IMR-90 (cell line): Measurements from ENCODE around the gene OR5H15. TPM values are rescaled to one million over a fixed set of nuclear protein-coding genes. Genes with fewer than 3 reads are reported as not detected.

ENCODE experiments used
- ATAC-seq: fragments of 200-7000 bp; cut with Tn5 transposase; 2 replicates; pipeline ENCODE4 v1.9.1; 2020; ENCODE audit warnings: low read depth, mild to moderate bottlenecking, moderate library complexity
- BruUV-seq: library from RNA; stranded (reverse); fragments of 400-500 nt; replicated peaks from 2 replicates; lab custom pipeline; 2021; lab: Mats Ljungman, UMichigan
- CTCF ChIA-PET: fragments of 300-600 bp; formaldehyde crosslinking; extraction: SDS; loops from one replicate; lab custom pipeline; 2021; ENCODE audit warnings: antibody characterized with exemption; lab: Yijun Ruan, JAX
- POLR2A ChIA-PET: fragments of 300-600 bp; sonication (Branson Sonifier 250); formaldehyde crosslinking; loops from one replicate; lab custom pipeline; 2022; ENCODE audit warnings: antibody characterized with exemption; ENCODE audit not compliant: unreplicated experiment; lab: Charles Lee
- DNase-seq: peaks from one replicate; pipeline ENCODE4 v3.0.0; 2013
- H2AFZ ChIP-seq: replicated peaks from 2 replicates; pipeline ENCODE3; 2013; ENCODE audit warnings: low read length, mild to moderate bottlenecking; ENCODE audit not compliant: poor library complexity
- H2AK5ac ChIP-seq: 2 replicates; pipeline ENCODE4 v1.6.1; 2013; ENCODE audit warnings: low read depth, low read length, inconsistent platforms
- H2AK9ac ChIP-seq: replicated peaks from 2 replicates; pipeline ENCODE3; 2013; ENCODE audit warnings: mild to moderate bottlenecking, low read depth, low read length, moderate library complexity; ENCODE audit not compliant: poor library complexity
- H2BK120ac ChIP-seq: 2 replicates; pipeline ENCODE4 v1.6.1; 2013; ENCODE audit warnings: low read depth, low read length, inconsistent platforms
- H2BK15ac ChIP-seq: 3 replicates; pipeline ENCODE4 v1.6.1; 2013; ENCODE audit warnings: low read depth, low read length, inconsistent platforms
- H2BK20ac ChIP-seq: 2 replicates; pipeline ENCODE4 v1.6.1; 2013; ENCODE audit warnings: low read depth, mild to moderate bottlenecking, inconsistent platforms, low read length, moderate library complexity
- H2BK5ac ChIP-seq: 2 replicates; pipeline ENCODE4 v1.6.1; 2013; ENCODE audit warnings: mild to moderate bottlenecking, low read depth, low read length, inconsistent platforms; ENCODE audit not compliant: poor library complexity, severe bottlenecking
- H3K14ac ChIP-seq: replicated peaks from 2 replicates; pipeline ENCODE4 v1.6.1; 2013; ENCODE audit warnings: low read depth, low read length, inconsistent platforms
- H3K18ac ChIP-seq: 2 replicates; pipeline ENCODE4 v1.6.1; 2013; ENCODE audit warnings: low read depth, low read length, control low read depth
- H3K23ac ChIP-seq: 2 replicates; pipeline ENCODE4 v1.6.1; 2013; ENCODE audit warnings: low read depth, low read length, inconsistent platforms
- H3K27ac ChIP-seq: 2 replicates; pipeline ENCODE4 v1.5.1; 2013; ENCODE audit warnings: mild to moderate bottlenecking, control low read depth, low read length; ENCODE audit not compliant: insufficient read depth
- H3K27me3 ChIP-seq: 2 replicates; pipeline ENCODE4 v1.6.1; 2013; ENCODE audit warnings: low read length; ENCODE audit not compliant: control insufficient read depth, insufficient read depth
- H3K36me3 ChIP-seq: 2 replicates; pipeline ENCODE4 v1.6.1; 2013; ENCODE audit warnings: low read length, mixed read lengths; ENCODE audit not compliant: control insufficient read depth, insufficient read depth
- H3K4ac ChIP-seq: 2 replicates; pipeline ENCODE4 v1.6.1; 2013; ENCODE audit warnings: low read depth, low read length, inconsistent platforms
- H3K4me1 ChIP-seq: 2 replicates; pipeline ENCODE4 v1.6.1; 2013; ENCODE audit warnings: low read length, mixed read lengths; ENCODE audit not compliant: control insufficient read depth, insufficient read depth
- H3K4me2 ChIP-seq: 2 replicates; pipeline ENCODE4 v1.6.1; 2013; ENCODE audit warnings: low read depth, mild to moderate bottlenecking, control low read depth, low read length, moderate library complexity
- H3K4me3 ChIP-seq: 2 replicates; pipeline ENCODE4 v1.5.1; 2013; ENCODE audit warnings: low read depth, mild to moderate bottlenecking, control low read depth, low read length, moderate library complexity; ENCODE audit not compliant: insufficient read depth
- H3K56ac ChIP-seq: 2 replicates; pipeline ENCODE4 v1.6.1; 2013; ENCODE audit warnings: low read length, inconsistent platforms; ENCODE audit not compliant: insufficient read depth; ENCODE audit errors: extremely low read depth
- H3K79me1 ChIP-seq, 2 experiments: 2 replicates each; pipeline ENCODE4 v1.6.1; 2013; ENCODE audit warnings: low read length in 2 of 2, inconsistent platforms in 1 of 2, low read depth in 1 of 2
- H3K9ac ChIP-seq: 2 replicates; pipeline ENCODE4 v1.6.1; 2013; ENCODE audit warnings: low read depth, low read length, control low read depth
- H3K9me1 ChIP-seq: 2 replicates; pipeline ENCODE4 v1.6.1; 2013; ENCODE audit warnings: low read length, inconsistent platforms; ENCODE audit not compliant: insufficient read depth
- H3K9me3 ChIP-seq: 2 replicates; pipeline ENCODE4 v1.6.1; 2013; ENCODE audit warnings: low read length; ENCODE audit not compliant: control insufficient read depth, insufficient read depth
- H4K20me1 ChIP-seq: 2 replicates; pipeline ENCODE4 v1.6.1; 2013; ENCODE audit warnings: low read length, inconsistent platforms; ENCODE audit not compliant: insufficient read depth
- H4K5ac ChIP-seq: 2 replicates; pipeline ENCODE4 v1.6.1; 2013; ENCODE audit warnings: mild to moderate bottlenecking, low read depth, low read length, control low read depth
- H4K8ac ChIP-seq, 2 experiments: 2 replicates each; pipeline ENCODE4 v1.6.1; 2013; ENCODE audit warnings: low read depth in 2 of 2, low read length in 2 of 2, control low read depth in 1 of 2, inconsistent platforms in 1 of 2
- H4K91ac ChIP-seq: 2 replicates; pipeline ENCODE4 v1.6.1; 2013; ENCODE audit warnings: low read depth, low read length, inconsistent platforms; ENCODE audit not compliant: insufficient read depth
- BHLHE40 ChIP-seq: fragments of 150-350 bp; IDR thresholded peaks from 2 replicates; pipeline ENCODE4 v1.6.1; 2016; ENCODE audit warnings: mild to moderate bottlenecking, low read depth, low read length
- CEBPB ChIP-seq: IDR thresholded peaks from 2 replicates; pipeline ENCODE4 v1.6.1; 2012; ENCODE audit warnings: low read depth, low read length, improper control_type of control experiment
- FOS ChIP-seq: fragments of 150-350 bp; IDR thresholded peaks from 2 replicates; pipeline ENCODE4 v1.6.1; 2016; ENCODE audit warnings: low read depth, low read length
- MAFK ChIP-seq: IDR thresholded peaks from 2 replicates; pipeline ENCODE4 v1.6.1; 2012; ENCODE audit warnings: low read depth, low read length, improper control_type of control experiment
- MAZ ChIP-seq: IDR thresholded peaks from 2 replicates; pipeline ENCODE4 v1.6.1; 2012; ENCODE audit warnings: low read depth, mild to moderate bottlenecking, low read length, improper control_type of control experiment, moderate library complexity, borderline replicate concordance
- MXI1 ChIP-seq: IDR thresholded peaks from 2 replicates; pipeline ENCODE4 v1.6.1; 2012; ENCODE audit warnings: low read depth, mild to moderate bottlenecking, low read length, moderate library complexity, borderline replicate concordance
- POLR2A ChIP-seq: IDR thresholded peaks from 2 replicates; pipeline ENCODE4 v1.6.1; 2012; ENCODE audit warnings: mild to moderate bottlenecking, low read depth, low read length
- RAD21 ChIP-seq: IDR thresholded peaks from 2 replicates; pipeline ENCODE4 v1.6.1; 2012; ENCODE audit warnings: low read length, improper control_type of control experiment
- RCOR1 ChIP-seq: IDR thresholded peaks from 2 replicates; pipeline ENCODE4 v1.6.1; 2012; ENCODE audit warnings: mild to moderate bottlenecking, low read length, improper control_type of control experiment; ENCODE audit not compliant: insufficient replicate concordance
- RFX5 ChIP-seq: IDR thresholded peaks from 2 replicates; pipeline ENCODE4 v1.8.0; 2012; ENCODE audit warnings: low read depth, mild to moderate bottlenecking, low read length, moderate library complexity
- SMC3 ChIP-seq: fragments of 150-350 bp; IDR thresholded peaks from 2 replicates; pipeline ENCODE4 v1.6.1; 2016; ENCODE audit warnings: low read depth, mild to moderate bottlenecking, antibody characterized with exemption, low read length, moderate library complexity
- WGBS, 2 experiments: methylation state at CpG; one replicate each; pipeline versions ENCODE4 v1.1.5 to v1.1.7; 2013; ENCODE audit warnings: missing lambda C conversion rate in 2 of 2; ENCODE audit not compliant: insufficient read length in 1 of 2; ENCODE audit errors: extremely low coverage in 2 of 2; 5-methylcytosine and 5-hydroxymethylcytosine counted together
- dilution Hi-C: fragments of 300-500 bp; cut with HindIII; formaldehyde crosslinking; loops from one replicate; pipeline ENCODE4 v1.14.3; 2018; ENCODE audit warnings: low sequenced_read_pairs; ENCODE audit not compliant: unreplicated experiment
- in situ Hi-C: fragments of 300-500 bp; cut with MboI; formaldehyde crosslinking; loops from 3 replicates; pipeline ENCODE4 v1.14.3; 2019; ENCODE audit warnings: low sequenced_read_pairs, inconsistent platforms, mixed read lengths
- intact Hi-C: fragments of 100-400 bp; cut with micrococcal nuclease; formaldehyde crosslinking; loops from 2 replicates; pipeline ENCODE4 v1.10.0; 2022
- polyA plus RNA-seq, 3 experiments: library from polyadenylated mRNA; depleted of rRNA; stranded (reverse); fragments of >200 nt; gene quantifications; 2 replicates each; pipeline ENCODE4 v1.2.3, GENCODE V29; 2012; ENCODE audit warnings: low replicate concordance in 1 of 3
- total RNA-seq: library from RNA; depleted of rRNA; stranded (reverse); fragments of >200 nt; gene quantifications from 2 replicates; pipeline ENCODE4 v1.2.3, GENCODE V29; 2012
- TF ChIP-seq, protein P1 (sequence below): conservative IDR thresholded peaks from 2 replicates; pipeline ENCODE4 v1.5.1; 2012; ENCODE audit warnings: mild to moderate bottlenecking, low read depth, low read length, improper control_type of control experiment
- TF ChIP-seq, protein P2 (sequence below): fragments of 150-350 bp; IDR thresholded peaks from 2 replicates; pipeline ENCODE4 v1.6.1; 2017; ENCODE audit warnings: mild to moderate bottlenecking, antibody characterized with exemption, low read length, low read depth

The OR5H15 gene
- total and polyA plus RNA-seq, 2 of the 4 experiments (the other 2 are of a cell fraction) = not detected

DNA sequence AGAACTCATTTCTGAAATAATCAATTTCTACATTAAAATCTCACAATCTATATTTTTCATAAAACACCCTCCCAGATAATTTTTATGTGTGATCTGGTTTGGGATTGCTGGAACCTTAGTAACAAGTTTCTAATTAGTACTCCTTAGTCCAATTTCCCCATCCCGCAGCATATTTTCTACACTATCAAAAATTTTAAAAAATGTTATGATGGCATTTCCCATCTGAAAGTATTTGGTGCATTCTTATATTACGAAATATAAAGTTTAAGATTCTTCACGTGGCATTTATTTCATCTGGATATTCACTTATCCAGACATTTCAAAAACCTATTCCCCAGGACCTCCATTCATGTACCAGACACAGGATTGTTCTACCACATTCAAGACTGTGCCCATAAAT lies 17.7 kb upstream of the OR5H15 start:
- ChIA-PET POLR2A (no interaction called here), CTCF (no interaction called here)
- no peak overlapping the region for H3K4ac ChIP-seq
- H3K4me2 ChIP-seq = no peak overlapping the region
- H3K4me3 ChIP-seq = no peak overlapping the region
- DNase-seq (no peak), ATAC-seq (no peak)
- H2AK5ac ChIP-seq = no peak overlapping the region
- intact Hi-C loops (no loop called here), in situ Hi-C loops (no loop called here), dilution Hi-C loops (no loop called here)
- no peak overlapping the region for H3K23ac ChIP-seq
- H3K9ac ChIP-seq = no peak overlapping the region
- H3K9me3 ChIP-seq = no peaks in the 10 kb centered on the region
- H2AK9ac ChIP-seq = no peak overlapping the region
- no peaks in the 10 kb centered on the region for H3K27me3 ChIP-seq
- no TSS peak for BruUV-seq
- no peak overlapping the region for H3K14ac ChIP-seq
- H3K27ac ChIP-seq = no peak overlapping the region
- H2BK15ac ChIP-seq = no peak overlapping the region
- H3K36me3 ChIP-seq = no peaks in the 10 kb centered on the region
- no peak overlapping the region for H4K8ac ChIP-seq
- H3K79me1 ChIP-seq = no peaks in the 10 kb centered on the region
- no peak overlapping the region for H2BK120ac ChIP-seq
- no CpG with 5 or more reads among the region's 3 CpGs for WGBS, 2 experiments
- H2BK20ac ChIP-seq = no peak overlapping the region
- H3K56ac ChIP-seq = no peak overlapping the region
- no peaks in the 10 kb centered on the region for H3K9me1 ChIP-seq
- TF ChIP-seq CEBPB (no peak), MAFK (no peak), POLR2A (no peak), RCOR1 (no peak), MXI1 (no peak), BHLHE40 (no peak), RFX5 (no peak), RAD21 (no peak), MAZ (no peak), SMC3 (no peak), FOS (no peak)
- TF ChIP-seq, protein P1, sequence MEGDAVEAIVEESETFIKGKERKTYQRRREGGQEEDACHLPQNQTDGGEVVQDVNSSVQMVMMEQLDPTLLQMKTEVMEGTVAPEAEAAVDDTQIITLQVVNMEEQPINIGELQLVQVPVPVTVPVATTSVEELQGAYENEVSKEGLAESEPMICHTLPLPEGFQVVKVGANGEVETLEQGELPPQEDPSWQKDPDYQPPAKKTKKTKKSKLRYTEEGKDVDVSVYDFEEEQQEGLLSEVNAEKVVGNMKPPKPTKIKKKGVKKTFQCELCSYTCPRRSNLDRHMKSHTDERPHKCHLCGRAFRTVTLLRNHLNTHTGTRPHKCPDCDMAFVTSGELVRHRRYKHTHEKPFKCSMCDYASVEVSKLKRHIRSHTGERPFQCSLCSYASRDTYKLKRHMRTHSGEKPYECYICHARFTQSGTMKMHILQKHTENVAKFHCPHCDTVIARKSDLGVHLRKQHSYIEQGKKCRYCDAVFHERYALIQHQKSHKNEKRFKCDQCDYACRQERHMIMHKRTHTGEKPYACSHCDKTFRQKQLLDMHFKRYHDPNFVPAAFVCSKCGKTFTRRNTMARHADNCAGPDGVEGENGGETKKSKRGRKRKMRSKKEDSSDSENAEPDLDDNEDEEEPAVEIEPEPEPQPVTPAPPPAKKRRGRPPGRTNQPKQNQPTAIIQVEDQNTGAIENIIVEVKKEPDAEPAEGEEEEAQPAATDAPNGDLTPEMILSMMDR = no peak
- TF ChIP-seq, protein P2, sequence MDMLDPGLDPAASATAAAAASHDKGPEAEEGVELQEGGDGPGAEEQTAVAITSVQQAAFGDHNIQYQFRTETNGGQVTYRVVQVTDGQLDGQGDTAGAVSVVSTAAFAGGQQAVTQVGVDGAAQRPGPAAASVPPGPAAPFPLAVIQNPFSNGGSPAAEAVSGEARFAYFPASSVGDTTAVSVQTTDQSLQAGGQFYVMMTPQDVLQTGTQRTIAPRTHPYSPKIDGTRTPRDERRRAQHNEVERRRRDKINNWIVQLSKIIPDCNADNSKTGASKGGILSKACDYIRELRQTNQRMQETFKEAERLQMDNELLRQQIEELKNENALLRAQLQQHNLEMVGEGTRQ = no peak
- no peaks in the 10 kb centered on the region for H4K20me1 ChIP-seq
- no peak overlapping the region for H2AFZ ChIP-seq
- no peaks in the 10 kb centered on the region for H3K4me1 ChIP-seq
- H4K5ac ChIP-seq = no peak overlapping the region
- H4K91ac ChIP-seq = no peak overlapping the region
- H2BK5ac ChIP-seq = no peak overlapping the region
- no peak overlapping the region for H3K18ac ChIP-seq
